HG02885 (cell line): Measurements from ENCODE around the gene ESRRB.

Experiments used
- ATAC-seq: cut with Tn5 transposase; IDR thresholded peaks from one replicate; pipeline ENCODE4 v1.9.1; 2021; ENCODE audit warnings: mild to moderate bottlenecking; ENCODE audit not compliant: unreplicated experiment, poor library complexity

Gene ESRRB

GRCh38 chr14:76490735-76491134 lies 114.8 kb downstream of the ESRRB start:
- ATAC-seq, result no peak

GRCh38 chr14:76491172-76491930 lies 115.4 kb downstream of the ESRRB start:
- ATAC-seq, result no peak

- ATAC-seq, result no peak
These were observed 120.0 kb downstream of the ESRRB start for GRCh38 chr14:76495983-76496382.

GRCh38 chr14:76496595-76496994 lies 120.7 kb downstream of the ESRRB start:
- ATAC-seq, result no peak

GRCh38 chr14:76497550-76498462 lies 121.9 kb downstream of the ESRRB start:
- ATAC-seq, result no peak

GRCh38 chr14:76498463-76498935 lies 122.6 kb downstream of the ESRRB start:
- ATAC-seq, result no peak

- ATAC-seq, result no peak
These were observed 123.0 kb downstream of the ESRRB start for GRCh38 chr14:76498976-76499375.

- no peak for ATAC-seq
These were observed 123.5 kb downstream of the ESRRB start for GRCh38 chr14:76499399-76499798.

- no peak for ATAC-seq
These were observed 124.1 kb downstream of the ESRRB start for GRCh38 chr14:76500011-76500410.

GRCh38 chr14:76500480-76500879 lies 124.5 kb downstream of the ESRRB start:
- ATAC-seq, result no peak

GRCh38 chr14:76501156-76501720 lies 125.3 kb downstream of the ESRRB start:
- ATAC-seq, result no peak

- ATAC-seq, result no peak
These were observed 126.3 kb downstream of the ESRRB start for GRCh38 chr14:76502219-76502618.

GRCh38 chr14:76502638-76503037 lies 126.7 kb downstream of the ESRRB start:
- ATAC-seq, result no peak

GRCh38 chr14:76509311-76509710 lies 133.4 kb downstream of the ESRRB start:
- ATAC-seq, result no peak

GRCh38 chr14:76510181-76510580 lies 134.2 kb downstream of the ESRRB start:
- no peak for ATAC-seq

GRCh38 chr14:76514213-76514998 lies 138.5 kb downstream of the ESRRB start:
- no peak for ATAC-seq

GRCh38 chr14:76516884-76517283 lies 140.9 kb downstream of the ESRRB start:
- ATAC-seq, result no peak

GRCh38 chr14:76518366-76518765 lies 142.4 kb downstream of the ESRRB start:
- ATAC-seq, result no peak

- no peak for ATAC-seq
These were observed 149.3 kb downstream of the ESRRB start for GRCh38 chr14:76525106-76525821.

GRCh38 chr14:76531085-76531484 lies 155.1 kb downstream of the ESRRB start:
- no peak for ATAC-seq
